Stimulated activated CD8-positive, alpha-beta memory T cell treated with anti-CD3 and anti-CD28 coated beads, Interleukin-12 subunit alpha, Interleukin-12 subunit beta, amount 100 ng/mL, for 24 hours (primary cell): ENCODE measurements around the gene ARHGAP8.
"Not testable (repeated sequence)": the region's sequence is repeated elsewhere in the genome, so short reads cannot be mapped to it uniquely, and the experiment has no call there.

Experiments
- DNase-seq: peaks from one replicate; pipeline ENCODE4 v3.0.0-alpha.2; 2020; ENCODE audit errors: extremely low read depth

The ARHGAP8 gene

DNA sequence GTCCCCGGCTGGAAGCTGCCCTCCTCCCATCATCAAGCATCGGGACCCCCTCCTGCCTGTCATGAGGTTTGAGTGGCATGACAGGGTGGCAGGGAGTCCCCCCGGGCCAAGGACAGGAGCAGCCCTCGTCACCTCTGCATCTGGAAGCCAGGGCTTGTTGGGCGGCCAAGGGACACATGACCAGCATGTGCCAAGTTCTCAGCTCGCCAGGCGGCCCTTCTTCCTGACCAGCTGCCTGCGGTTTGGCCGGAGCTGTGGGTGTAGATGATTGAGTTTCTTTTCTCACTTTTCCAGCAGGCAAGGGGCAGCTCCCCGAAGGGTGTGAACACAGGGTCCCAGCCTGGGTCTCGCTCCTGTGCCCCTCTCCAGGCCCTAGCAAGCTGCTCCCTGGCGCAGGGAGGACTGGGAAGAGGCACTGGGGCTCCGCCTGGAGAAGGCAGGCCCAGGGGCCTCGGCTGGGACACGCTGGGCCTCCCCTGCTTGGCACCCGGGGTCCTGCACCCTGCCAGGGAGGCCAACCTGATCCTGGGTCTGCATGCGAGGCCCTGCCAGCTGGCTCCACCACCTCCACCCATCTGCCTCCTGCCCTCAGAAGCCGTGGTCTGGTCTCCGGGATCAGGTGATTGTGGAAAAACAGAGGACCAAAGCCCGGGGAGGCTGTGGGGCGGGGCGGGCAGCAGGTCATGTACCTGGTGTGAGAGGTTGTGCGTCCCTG is 13.4 kb downstream of the ARHGAP8 start:
- no peak for DNase-seq

DNA sequence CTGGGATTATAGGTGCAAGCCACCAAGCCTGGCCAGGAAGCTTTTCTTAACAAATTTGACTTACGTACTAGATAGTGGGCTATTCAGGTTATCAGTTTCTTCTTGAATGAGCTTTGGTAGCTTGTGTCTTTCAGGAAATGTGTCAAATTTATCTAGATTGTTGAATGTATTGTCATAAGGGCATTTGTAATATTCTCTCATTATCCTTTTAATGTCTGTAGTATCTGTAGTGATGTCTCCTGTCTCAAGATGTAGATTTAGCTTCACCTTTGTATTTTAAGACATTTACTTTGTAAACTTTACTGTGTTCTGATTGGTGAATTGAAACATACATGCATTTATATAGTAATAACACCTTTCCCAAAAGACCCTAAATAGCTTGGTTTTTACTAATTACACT is 20.7 kb downstream of the ARHGAP8 start:
- no peak for DNase-seq

DNA sequence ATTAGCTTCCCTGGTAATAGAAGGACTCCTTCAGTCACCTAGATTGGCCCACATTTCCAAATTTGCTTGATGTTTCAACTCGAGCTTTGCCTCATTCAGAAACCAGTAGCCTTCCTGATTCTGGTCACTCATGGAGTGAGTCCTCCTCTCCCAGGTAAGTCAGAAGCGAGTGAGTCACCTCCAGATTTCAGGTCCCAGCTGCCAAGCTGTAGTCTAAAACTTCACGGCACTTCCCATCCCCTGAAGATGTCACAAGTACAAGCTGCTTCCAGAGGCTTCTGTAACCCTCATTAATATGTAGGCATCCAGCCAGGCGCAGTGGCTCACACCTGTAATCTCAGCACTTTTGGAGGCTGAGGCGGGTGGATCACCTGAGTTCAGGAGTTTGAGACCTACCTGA is 23.5 kb downstream of the ARHGAP8 start:
- DNase-seq, result no peak

DNA sequence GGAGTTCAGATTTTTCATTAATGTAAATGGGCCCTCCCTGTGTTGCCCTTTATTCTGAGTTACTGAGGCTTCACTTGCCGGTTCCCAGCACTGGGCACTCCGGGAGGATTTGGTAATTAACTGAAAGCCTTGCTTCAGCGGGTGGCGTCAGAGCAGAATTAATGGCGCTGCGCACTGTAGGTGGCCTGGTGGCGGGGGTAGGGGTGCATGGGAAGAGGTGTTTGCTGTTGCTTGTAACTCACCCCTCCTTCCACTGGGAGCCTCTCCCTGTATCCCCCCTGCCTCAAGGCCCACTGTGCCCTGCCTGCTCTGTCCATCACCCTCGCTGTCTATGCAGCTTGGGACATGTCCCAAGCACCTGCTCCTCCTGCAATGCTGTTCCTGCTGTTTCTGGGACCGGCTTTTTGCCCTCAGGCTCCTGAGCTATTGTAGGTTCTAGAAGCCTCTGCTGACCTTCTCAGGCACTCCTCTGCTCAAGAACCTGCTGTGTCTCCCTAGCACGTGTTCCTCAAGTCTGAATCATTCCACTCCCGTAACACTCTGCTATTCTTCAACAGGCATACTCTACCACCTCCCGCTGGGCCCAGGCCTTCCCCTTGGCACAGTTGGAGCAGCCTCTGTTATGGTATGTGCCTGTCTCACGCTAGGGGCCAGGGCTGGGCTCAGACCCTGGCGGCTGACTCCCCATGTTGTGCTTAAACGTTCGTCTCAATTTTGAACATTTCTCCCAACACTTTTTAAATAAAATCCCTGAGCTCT is 24.4 kb downstream of the ARHGAP8 start:
- no peak for DNase-seq

DNA sequence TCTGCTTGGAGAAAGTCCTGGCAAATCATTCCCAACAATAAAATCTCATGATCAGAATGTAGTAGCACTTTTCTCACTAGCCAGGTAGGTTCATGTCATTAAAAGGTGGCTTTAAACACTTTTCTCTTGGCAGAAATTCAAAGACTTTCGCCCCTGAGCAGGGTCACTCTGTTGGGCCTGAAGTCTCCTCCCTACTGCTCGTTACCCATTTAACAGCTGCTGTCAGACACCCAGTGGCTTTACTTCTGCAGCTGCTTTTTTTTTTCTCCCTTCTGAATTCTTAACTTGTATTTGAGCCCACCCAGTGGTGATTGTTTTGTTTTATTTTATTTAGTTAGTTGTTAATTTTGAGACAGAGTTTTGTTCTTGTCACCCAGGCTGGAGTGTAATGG is 25.0 kb downstream of the ARHGAP8 start:
- no peak for DNase-seq

DNA sequence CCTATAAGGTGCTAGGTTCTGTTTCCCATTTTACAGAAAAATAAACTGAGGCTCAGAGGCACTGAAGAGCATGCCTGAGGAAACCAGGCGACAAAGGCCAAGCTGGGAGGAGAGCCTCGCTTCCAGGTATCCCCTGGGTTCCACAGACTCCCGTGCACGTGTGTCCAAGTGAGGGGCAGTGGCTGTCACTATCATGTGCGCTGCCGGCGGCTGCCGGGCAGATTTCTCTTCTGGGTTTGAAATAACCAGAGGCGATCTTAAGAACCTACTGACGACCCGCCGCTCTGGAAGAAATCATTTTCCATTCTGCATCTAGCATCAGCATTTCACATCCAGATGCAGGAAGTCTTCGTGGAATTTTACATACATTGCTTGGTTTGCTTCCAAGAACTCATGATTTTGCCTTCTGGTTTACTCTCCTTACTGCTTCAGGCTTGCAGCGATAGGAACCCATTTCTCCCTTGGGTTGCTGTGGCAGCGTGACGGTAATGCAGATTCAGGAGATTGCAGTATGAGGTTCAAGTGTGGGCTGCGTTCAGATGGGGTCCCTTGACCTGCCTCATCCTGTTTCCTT is 28.6 kb downstream of the ARHGAP8 start:
- no peak for DNase-seq

DNA sequence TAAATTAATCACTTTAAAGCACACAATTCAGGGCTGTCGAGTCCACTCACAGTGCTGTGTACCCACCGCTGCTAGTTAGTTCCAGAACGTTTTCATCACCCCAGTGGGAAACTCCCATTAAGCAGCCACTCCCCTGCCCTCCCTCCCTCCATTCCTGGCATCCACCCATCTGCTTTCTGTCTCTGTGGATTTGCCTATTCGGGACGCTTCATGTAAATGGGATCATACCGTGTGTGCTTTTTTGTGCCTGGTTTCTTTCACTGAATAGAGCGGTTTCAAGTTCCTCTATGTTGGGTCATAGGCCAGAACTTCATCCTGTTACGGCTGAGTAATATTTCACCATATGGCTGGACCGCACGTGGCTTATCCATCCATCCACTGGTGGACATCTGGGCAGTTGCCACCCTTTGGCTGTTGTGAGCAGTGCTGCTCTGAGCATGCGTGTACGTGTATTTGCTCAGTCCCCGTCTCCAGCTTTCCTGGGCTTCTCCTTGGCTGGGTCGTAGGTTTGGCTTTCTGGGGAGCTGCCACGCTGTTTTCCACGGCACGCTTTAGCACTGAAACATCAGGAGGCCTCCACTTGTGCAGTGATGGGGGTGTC is 30.1 kb downstream of the ARHGAP8 start:
- no peak for DNase-seq

DNA sequence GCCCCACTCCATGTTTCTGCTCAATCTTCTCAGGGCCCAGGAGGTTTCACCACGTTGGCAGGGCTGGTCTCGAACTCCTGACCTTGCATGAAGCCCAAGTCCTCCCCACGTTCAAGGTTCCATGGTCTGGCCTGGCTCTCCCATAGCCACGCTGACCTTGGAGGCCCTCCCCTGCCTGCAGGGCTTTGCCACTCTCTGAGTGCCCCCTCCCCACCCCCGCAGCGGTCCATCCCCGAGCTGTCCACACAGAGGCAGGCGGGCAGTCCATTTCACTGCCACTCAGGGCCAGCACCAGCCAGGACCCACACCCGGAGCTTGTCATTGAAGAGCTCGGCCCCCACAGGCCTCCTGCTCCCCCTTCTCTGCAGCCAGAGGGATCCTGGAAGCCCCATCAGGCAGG is 30.7 kb downstream of the ARHGAP8 start:
- no peak for DNase-seq

DNA sequence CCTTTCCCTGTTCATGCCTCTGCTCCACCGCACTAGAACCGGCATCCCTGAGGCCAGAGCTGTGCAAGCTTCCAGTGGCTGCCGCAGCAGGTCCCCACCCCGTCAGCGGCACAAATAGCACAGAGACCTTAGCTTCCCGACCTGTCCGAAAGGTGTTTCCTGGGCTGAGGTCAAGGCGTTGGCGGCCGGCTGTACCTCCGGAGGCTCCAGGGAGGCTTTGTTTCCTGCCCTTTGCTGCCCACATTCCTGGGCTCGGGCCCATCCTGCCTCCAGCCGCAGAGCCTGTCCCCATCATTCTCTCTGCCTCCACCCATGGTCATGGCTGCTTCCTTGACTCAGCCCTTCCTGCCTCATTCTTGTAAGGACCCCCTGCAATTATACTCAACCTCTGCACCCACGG is 31.2 kb downstream of the ARHGAP8 start:
- no peak for DNase-seq

DNA sequence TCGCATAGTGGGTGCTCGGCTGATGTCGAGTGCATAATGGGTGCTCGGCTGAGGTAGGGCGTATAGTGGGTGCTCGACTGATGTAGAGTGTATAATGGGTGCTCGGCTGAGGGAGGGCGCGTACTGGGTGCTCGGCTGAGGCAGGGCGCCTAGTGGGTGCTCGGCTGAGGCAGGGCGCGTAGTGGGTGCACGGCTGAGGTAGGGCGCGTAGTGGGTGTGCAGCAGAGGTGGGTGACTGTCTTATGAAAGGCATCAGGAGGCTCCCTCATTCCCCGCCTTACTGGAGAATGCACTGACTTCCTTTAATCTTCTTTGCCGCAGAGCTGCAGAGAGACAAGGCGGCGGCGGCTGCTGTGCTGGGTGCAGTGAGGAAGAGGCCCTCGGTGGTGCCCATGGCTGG is 33.8 kb downstream of the ARHGAP8 start:
- no peak for DNase-seq

DNA sequence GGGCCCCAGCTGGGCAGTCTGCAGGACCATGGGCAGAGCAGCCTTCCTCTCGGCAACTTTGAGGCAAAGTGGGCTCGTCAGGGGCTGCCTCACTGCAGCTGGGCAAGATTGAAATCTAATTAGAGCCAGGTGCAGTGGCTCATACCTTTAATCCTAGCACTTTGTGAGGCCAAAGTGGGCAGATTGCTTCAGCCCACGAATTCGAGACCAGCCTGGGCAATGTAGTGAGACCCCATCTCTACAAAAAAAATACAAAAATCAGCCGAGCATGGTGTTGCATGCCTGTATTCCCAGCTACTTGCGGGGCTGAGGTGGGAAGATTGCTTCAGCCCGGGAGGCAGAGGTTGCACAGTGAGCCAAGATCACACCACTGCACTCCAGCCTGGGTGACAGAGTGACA is 34.2 kb downstream of the ARHGAP8 start:
- no peak for DNase-seq

DNA sequence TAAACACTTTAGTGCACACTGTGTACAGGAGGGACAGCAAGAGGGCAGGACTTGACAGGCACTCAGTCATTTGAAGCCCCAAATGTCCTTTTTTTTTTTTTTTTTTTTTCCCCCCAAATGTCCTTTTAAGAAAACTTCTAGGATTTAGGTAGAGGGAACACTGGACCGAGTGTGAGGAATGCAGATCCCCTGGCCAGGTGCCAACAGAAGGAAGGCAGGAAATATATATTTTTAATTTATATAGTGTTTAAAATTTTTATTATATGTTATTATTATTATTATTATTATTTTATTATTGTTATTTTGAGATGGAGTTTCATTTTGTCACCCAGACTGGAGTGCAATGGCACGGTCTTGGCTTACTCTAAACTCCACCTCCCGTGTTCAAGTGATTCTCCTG is 35.5 kb downstream of the ARHGAP8 start:
- no peak for DNase-seq

DNA sequence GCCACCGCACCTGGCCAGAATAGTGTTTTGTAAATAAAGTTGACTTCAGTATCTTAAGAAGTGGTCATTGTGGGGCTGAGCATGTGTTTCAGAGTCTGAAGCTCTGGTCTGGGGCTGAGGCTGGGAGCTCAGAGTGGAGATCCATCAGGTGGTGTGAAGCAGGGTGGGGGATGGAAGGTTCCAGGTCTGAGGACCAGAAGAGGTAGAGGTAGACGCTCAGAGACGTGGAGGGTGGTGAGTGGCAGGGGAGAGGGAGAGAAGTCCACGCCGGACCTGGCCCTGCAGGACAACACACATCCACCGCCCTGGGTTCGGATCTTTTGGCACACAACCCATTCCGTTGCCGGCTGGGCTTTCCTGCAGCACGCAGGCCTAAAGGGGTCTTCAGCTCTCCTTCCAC is 40.7 kb downstream of the ARHGAP8 start:
- no peak for DNase-seq

DNA sequence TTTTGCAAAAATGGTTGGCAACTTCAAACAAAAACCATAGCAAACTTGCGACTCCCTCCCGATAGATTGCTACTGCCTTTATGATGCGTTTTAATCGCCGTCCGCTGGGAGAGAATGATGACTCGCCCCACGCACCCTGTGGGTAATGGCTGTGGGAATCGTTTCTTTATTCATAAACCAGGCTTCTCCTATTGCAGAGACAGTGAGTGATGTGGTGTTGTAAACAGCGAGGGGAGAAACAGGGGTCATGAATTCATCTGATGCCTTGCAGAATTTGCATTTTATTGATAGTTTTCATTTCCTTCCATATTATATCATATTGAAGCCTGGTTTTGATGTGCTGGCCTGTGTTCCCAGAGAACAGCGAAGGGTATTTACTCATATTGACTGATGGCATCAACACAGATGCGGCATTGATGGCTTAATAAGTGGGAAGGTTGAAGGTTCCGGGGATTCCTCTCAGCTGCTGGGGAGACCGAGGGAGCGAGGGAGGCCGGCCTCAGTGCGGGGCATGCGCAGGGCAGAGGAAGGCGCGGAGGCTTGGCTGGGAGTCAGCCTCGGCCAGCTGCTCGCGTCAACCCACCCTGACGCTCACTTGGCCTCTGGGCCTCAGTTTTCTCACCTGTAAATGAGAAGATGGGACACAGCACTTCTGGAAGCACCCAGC is 41.3 kb downstream of the ARHGAP8 start:
- no peak for DNase-seq

DNA sequence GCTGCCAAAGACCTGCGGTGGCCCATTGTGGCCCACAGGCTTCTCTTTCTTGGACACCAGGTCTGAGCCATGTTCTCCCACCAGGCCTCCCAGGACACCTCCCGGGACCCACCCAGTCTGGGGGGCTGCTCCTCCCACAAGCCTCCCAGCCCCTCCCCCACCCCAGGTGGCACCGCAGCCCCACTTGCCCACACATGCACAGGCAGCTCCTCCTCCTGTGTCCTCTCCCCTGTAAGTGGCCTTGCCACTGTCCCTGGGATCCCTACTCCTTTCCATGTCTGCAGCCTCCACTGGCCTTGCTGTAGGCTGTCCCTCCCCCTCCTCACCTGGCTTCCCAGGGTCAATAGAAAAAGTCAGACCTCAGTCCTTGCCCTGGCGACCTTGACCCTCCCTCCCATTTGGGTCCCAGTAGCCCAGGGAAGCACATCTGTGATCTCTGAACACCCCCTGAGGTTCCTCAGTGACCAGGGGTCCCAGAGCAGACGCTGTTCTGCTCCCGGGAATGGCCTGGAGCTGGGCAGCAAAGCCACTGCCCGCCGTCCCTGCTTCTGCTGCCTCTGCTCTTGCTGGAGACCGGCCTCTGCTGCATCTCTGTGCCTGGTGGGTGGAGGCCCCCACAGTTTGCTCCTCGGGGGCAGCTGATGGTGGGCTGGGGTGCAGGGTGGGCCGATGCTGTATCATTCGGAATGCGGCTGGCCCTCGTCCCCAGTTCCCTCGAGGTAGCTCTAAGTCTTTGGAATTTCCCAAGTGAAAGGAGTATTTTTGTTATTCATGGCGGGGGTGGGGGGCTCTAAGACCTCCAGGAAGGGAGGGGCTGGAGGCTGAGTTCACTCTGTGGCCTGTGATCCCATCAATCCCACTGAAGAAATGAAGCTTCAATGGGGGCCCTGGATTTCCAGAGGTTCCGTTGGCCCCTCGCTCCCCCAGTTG is 43.6 kb downstream of the ARHGAP8 start:
- no peak for DNase-seq

DNA sequence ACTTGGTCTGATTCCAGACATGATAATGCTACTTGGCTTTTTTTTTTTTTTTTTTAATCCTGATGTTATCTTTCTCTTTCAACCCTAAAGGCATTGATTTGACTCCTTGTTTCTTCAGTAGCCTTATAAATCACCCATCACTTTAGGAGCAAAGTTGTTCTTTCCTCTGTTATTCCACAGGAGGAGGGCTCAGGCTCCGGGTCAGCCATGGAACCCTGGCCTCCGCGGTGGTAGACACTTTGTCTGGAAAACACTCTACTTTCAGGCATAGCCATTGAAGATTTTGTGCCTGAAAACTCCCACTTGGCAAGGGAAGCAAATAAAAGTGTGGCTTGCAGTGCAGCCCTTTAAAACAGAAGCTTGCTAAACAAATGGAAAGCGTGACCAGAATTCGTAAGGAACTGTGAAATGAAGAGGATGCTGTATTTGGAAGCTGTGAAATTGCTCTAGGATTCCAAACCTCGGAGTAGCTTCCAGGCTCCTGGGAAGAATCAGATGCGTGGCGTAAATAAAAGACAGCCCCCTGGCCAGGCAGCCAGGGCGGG is 44.9 kb downstream of the ARHGAP8 start:
- DNase-seq, result no peak

DNA sequence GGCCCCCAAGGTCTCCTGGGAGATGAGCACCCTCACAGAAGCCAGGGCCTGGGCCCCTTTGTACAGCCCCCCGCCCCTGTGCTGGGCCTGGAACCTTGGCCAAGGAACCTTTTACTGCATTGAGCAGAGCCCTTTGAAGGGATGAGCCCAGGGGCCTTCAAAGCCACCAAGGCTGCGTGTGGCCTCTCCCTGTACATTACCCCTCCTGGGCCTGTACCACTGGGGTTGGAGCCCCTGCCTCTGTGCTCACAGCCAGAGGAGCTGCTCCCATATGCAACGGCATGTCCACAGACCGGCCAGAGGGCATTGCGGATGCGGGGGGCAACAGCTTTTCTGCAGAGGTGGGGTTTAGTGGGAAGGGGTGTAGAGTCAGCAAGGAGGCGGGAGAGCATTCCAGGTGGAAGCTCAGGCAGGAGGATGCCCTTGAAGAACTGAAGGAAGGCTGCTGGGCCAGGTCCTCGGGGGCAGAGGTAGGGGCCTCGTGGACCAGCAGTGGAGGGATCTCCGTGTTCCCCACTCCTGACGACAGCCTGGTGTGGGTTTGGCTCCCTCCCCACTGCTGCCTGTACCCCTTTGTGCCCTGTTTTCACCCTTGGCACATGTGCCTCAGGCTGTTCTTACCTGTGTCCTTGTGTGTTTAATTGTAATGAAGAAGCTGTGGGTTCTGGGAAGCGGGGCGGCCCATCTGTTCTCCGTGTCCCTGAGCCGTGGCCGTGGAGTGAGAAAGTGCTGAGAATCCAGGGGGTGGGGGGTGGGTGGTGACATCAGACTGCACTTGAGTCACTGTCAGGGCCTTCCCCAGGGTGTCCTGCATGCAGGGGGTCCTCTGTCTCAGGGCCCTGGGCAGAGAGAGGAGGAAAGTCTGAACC is 46.9 kb downstream of the ARHGAP8 start:
- no peak for DNase-seq

DNA sequence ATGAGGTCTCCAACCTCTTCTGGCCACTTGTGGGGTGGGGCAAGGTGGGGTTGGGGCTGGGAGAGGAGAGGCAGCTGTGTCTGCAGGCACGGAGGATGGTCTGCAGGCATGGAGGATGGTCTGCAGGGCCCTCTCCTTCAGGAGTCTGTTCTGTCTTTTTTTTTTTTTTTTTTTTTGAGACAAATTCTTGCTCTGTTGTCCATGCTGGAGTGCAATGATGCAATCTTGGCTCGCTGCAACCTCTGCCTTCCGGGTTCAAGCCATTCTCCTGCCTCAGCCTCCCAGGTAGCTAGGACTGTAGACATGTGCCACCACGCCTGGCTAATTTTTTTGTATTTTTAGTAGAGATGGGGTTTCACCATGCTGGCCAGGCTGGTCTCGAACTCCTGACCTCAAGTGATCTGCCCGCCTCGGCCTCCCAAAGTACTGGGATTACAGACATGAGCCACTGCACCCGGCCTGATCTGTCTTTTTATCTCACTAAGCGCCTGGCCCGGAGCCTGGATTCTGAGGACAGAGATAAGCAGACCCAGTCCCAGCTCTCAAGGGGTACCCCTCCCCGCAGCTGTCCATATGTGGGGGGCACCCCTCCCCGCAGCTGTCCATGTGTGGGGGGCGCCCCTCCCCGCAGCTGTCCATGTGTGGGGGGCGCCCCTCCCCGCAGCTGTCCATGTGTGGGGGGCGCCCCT is 47.7 kb downstream of the ARHGAP8 start:
- not testable (repeated sequence) for DNase-seq

DNA sequence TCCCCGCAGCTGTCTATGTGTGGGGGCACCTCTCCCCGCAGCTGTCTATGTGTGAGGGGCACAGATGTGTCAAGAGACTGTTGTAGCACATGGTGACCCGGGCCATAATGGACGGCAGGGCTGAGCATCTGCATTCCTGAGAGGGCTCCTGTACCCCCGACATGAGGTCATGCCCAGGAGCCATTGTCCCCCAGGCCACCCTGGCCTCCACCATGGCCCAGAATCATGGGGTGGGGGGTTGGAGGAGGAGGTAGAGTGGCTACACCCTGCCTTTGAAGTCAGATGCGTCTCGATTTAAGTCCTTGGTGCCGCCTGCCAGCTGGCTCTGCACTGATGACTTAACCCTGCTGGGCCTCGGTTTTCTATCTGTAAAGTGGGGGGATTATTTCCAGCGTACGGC is 49.1 kb downstream of the ARHGAP8 start:
- DNase-seq, result no peak
